ENCODE data around the gene ATP6V1A. TPM values are rescaled to one million over a fixed set of nuclear protein-coding genes. Genes with fewer than 3 reads are reported as not detected.
"Not testable (repeated sequence)": the region's sequence is repeated elsewhere in the genome, so short reads cannot be mapped to it uniquely, and the experiment has no call there.

ATP6V1A gene
- total RNA-seq, 2 donors from 2014 or later = 38.5 to 42.5 TPM

DNA sequence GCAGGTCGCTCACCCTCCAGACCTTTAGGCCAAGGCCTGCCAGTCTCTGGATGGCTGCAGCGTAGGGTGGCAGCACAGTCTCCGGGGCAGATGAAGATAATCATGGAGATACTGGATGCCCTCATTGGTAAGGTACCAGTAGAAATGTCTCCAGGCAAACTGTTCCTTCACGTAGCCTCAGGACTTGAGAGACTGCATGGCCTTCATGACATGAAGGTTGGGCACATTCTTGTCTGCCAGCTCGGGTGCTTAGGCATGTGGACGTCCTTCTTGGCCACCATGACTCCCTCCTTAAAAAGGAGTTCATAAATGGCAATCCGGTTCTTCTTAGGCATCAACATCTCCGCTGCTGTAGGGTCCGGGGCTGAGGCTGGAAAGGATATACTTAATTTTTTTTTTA lies 103.6 kb downstream of the ATP6V1A start:
- not testable (repeated sequence) for DNase-seq (ENCODE audit: low spot score)
- intact Hi-C loops (cut with DNase I) = loop anchor here in 1 of 2 donors (10.0 kb wide), 1 partner anchor 484 kb away; no protein-coding TSS in a partner anchor

DNA sequence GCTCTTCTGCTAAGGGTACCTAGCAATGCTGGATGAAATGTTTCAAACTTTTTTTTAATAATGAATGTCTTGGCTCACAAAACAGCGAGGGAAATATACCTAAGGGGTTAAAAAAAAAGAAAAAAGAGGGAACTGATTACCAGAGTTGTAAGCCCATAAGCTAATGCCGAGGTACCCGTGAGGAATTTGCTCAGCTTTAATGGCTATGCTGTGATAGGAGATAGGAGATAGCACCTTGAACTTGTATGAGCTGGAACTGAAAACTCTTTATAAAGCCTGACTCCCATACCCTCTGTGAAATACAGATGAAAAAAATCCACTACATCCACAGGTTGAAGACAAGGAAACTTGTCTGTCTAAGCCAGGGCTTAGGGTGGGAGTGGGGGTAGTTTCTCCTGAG lies 105.7 kb downstream of the ATP6V1A start:
- no peak for DNase-seq (ENCODE audit: low spot score)
- intact Hi-C loops (cut with DNase I) = loop anchor here in 1 of 2 donors (10.0 kb wide), 1 partner anchor 482 kb away; no protein-coding TSS in a partner anchor

Other genes with a start within 250 kb of the ATP6V1A start
- 10 to 100 TPM; 12.5 to 13.3 TPM for gene SPICE1, start 231.9 kb upstream of the ATP6V1A start, total RNA-seq
- gene SIDT1, start 214.5 kb upstream of the ATP6V1A start, total RNA-seq = 1 to 10 TPM in 1 of 2 donors, under 1 TPM in 1; 1.00 to 2.1 TPM
- 10 to 100 TPM; 14.1 to 14.9 TPM for gene USF3, start 50.4 kb upstream of the ATP6V1A start, total RNA-seq
- 10 to 100 TPM; 81.4 to 90.1 TPM for gene NAA50, start 786 bp upstream of the ATP6V1A start, total RNA-seq
- gene GRAMD1C, start 91.8 kb downstream of the ATP6V1A start, total RNA-seq = 1 to 10 TPM; 1.1 to 1.2 TPM
- gene ZDHHC23, start 201.0 kb downstream of the ATP6V1A start, total RNA-seq = 1 to 10 TPM in 1 of 2 donors, under 1 TPM in 1; 0.93 to 2.3 TPM